IMR-90 (cell line): Measurements from ENCODE around the gene SEPSECS. TPM values are rescaled to one million over a fixed set of nuclear protein-coding genes. Genes with fewer than 3 reads are reported as not detected.

ENCODE experiments used
- ATAC-seq: fragments of 200-7000 bp; cut with Tn5 transposase; 2 replicates; pipeline ENCODE4 v1.9.1; 2020; ENCODE audit warnings: low read depth, mild to moderate bottlenecking, moderate library complexity
- BruUV-seq: library from RNA; stranded (reverse); fragments of 400-500 nt; replicated peaks from 2 replicates; lab custom pipeline; 2021; lab: Mats Ljungman, UMichigan
- CTCF ChIA-PET: fragments of 300-600 bp; formaldehyde crosslinking; extraction: SDS; loops from one replicate; lab custom pipeline; 2021; ENCODE audit warnings: antibody characterized with exemption; lab: Yijun Ruan, JAX
- POLR2A ChIA-PET: fragments of 300-600 bp; sonication (Branson Sonifier 250); formaldehyde crosslinking; loops from one replicate; lab custom pipeline; 2022; ENCODE audit warnings: antibody characterized with exemption; ENCODE audit not compliant: unreplicated experiment; lab: Charles Lee
- DNase-seq: peaks from one replicate; pipeline ENCODE4 v3.0.0; 2013
- H2AFZ ChIP-seq: replicated peaks from 2 replicates; pipeline ENCODE3; 2013; ENCODE audit warnings: low read length, mild to moderate bottlenecking; ENCODE audit not compliant: poor library complexity
- H2AK5ac ChIP-seq: 2 replicates; pipeline ENCODE4 v1.6.1; 2013; ENCODE audit warnings: low read depth, low read length, inconsistent platforms
- H2AK9ac ChIP-seq: replicated peaks from 2 replicates; pipeline ENCODE3; 2013; ENCODE audit warnings: mild to moderate bottlenecking, low read depth, low read length, moderate library complexity; ENCODE audit not compliant: poor library complexity
- H2BK120ac ChIP-seq: 2 replicates; pipeline ENCODE4 v1.6.1; 2013; ENCODE audit warnings: low read depth, low read length, inconsistent platforms
- H2BK15ac ChIP-seq: 3 replicates; pipeline ENCODE4 v1.6.1; 2013; ENCODE audit warnings: low read depth, low read length, inconsistent platforms
- H2BK20ac ChIP-seq: 2 replicates; pipeline ENCODE4 v1.6.1; 2013; ENCODE audit warnings: low read depth, mild to moderate bottlenecking, inconsistent platforms, low read length, moderate library complexity
- H2BK5ac ChIP-seq: 2 replicates; pipeline ENCODE4 v1.6.1; 2013; ENCODE audit warnings: mild to moderate bottlenecking, low read depth, low read length, inconsistent platforms; ENCODE audit not compliant: poor library complexity, severe bottlenecking
- H3K14ac ChIP-seq: replicated peaks from 2 replicates; pipeline ENCODE4 v1.6.1; 2013; ENCODE audit warnings: low read depth, low read length, inconsistent platforms
- H3K18ac ChIP-seq: 2 replicates; pipeline ENCODE4 v1.6.1; 2013; ENCODE audit warnings: low read depth, low read length, control low read depth
- H3K23ac ChIP-seq: 2 replicates; pipeline ENCODE4 v1.6.1; 2013; ENCODE audit warnings: low read depth, low read length, inconsistent platforms
- H3K27ac ChIP-seq: 2 replicates; pipeline ENCODE4 v1.5.1; 2013; ENCODE audit warnings: mild to moderate bottlenecking, control low read depth, low read length; ENCODE audit not compliant: insufficient read depth
- H3K27me3 ChIP-seq: 2 replicates; pipeline ENCODE4 v1.6.1; 2013; ENCODE audit warnings: low read length; ENCODE audit not compliant: control insufficient read depth, insufficient read depth
- H3K36me3 ChIP-seq: 2 replicates; pipeline ENCODE4 v1.6.1; 2013; ENCODE audit warnings: low read length, mixed read lengths; ENCODE audit not compliant: control insufficient read depth, insufficient read depth
- H3K4ac ChIP-seq: 2 replicates; pipeline ENCODE4 v1.6.1; 2013; ENCODE audit warnings: low read depth, low read length, inconsistent platforms
- H3K4me1 ChIP-seq: 2 replicates; pipeline ENCODE4 v1.6.1; 2013; ENCODE audit warnings: low read length, mixed read lengths; ENCODE audit not compliant: control insufficient read depth, insufficient read depth
- H3K4me2 ChIP-seq: 2 replicates; pipeline ENCODE4 v1.6.1; 2013; ENCODE audit warnings: low read depth, mild to moderate bottlenecking, control low read depth, low read length, moderate library complexity
- H3K4me3 ChIP-seq: 2 replicates; pipeline ENCODE4 v1.5.1; 2013; ENCODE audit warnings: low read depth, mild to moderate bottlenecking, control low read depth, low read length, moderate library complexity; ENCODE audit not compliant: insufficient read depth
- H3K56ac ChIP-seq: 2 replicates; pipeline ENCODE4 v1.6.1; 2013; ENCODE audit warnings: low read length, inconsistent platforms; ENCODE audit not compliant: insufficient read depth; ENCODE audit errors: extremely low read depth
- H3K79me1 ChIP-seq, 2 experiments: 2 replicates each; pipeline ENCODE4 v1.6.1; 2013; ENCODE audit warnings: low read length in 2 of 2, inconsistent platforms in 1 of 2, low read depth in 1 of 2
- H3K9ac ChIP-seq: 2 replicates; pipeline ENCODE4 v1.6.1; 2013; ENCODE audit warnings: low read depth, low read length, control low read depth
- H3K9me1 ChIP-seq: 2 replicates; pipeline ENCODE4 v1.6.1; 2013; ENCODE audit warnings: low read length, inconsistent platforms; ENCODE audit not compliant: insufficient read depth
- H3K9me3 ChIP-seq: 2 replicates; pipeline ENCODE4 v1.6.1; 2013; ENCODE audit warnings: low read length; ENCODE audit not compliant: control insufficient read depth, insufficient read depth
- H4K20me1 ChIP-seq: 2 replicates; pipeline ENCODE4 v1.6.1; 2013; ENCODE audit warnings: low read length, inconsistent platforms; ENCODE audit not compliant: insufficient read depth
- H4K5ac ChIP-seq: 2 replicates; pipeline ENCODE4 v1.6.1; 2013; ENCODE audit warnings: mild to moderate bottlenecking, low read depth, low read length, control low read depth
- H4K8ac ChIP-seq, 2 experiments: 2 replicates each; pipeline ENCODE4 v1.6.1; 2013; ENCODE audit warnings: low read depth in 2 of 2, low read length in 2 of 2, control low read depth in 1 of 2, inconsistent platforms in 1 of 2
- H4K91ac ChIP-seq: 2 replicates; pipeline ENCODE4 v1.6.1; 2013; ENCODE audit warnings: low read depth, low read length, inconsistent platforms; ENCODE audit not compliant: insufficient read depth
- BHLHE40 ChIP-seq: fragments of 150-350 bp; IDR thresholded peaks from 2 replicates; pipeline ENCODE4 v1.6.1; 2016; ENCODE audit warnings: mild to moderate bottlenecking, low read depth, low read length
- CEBPB ChIP-seq: IDR thresholded peaks from 2 replicates; pipeline ENCODE4 v1.6.1; 2012; ENCODE audit warnings: low read depth, low read length, improper control_type of control experiment
- CHD1 ChIP-seq: IDR thresholded peaks from 2 replicates; pipeline ENCODE4 v1.6.1; 2012; ENCODE audit warnings: low read depth, low read length, improper control_type of control experiment
- CTCF ChIP-seq: conservative IDR thresholded peaks from 2 replicates; pipeline ENCODE4 v1.5.1; 2012; ENCODE audit warnings: mild to moderate bottlenecking, low read depth, low read length, improper control_type of control experiment
- ELK1 ChIP-seq: fragments of 150-350 bp; IDR thresholded peaks from 2 replicates; pipeline ENCODE4 v1.6.1; 2016; ENCODE audit warnings: low read depth, mild to moderate bottlenecking, low read length, moderate library complexity, borderline replicate concordance
- FOS ChIP-seq: fragments of 150-350 bp; IDR thresholded peaks from 2 replicates; pipeline ENCODE4 v1.6.1; 2016; ENCODE audit warnings: low read depth, low read length
- MAFK ChIP-seq: IDR thresholded peaks from 2 replicates; pipeline ENCODE4 v1.6.1; 2012; ENCODE audit warnings: low read depth, low read length, improper control_type of control experiment
- MAZ ChIP-seq: IDR thresholded peaks from 2 replicates; pipeline ENCODE4 v1.6.1; 2012; ENCODE audit warnings: low read depth, mild to moderate bottlenecking, low read length, improper control_type of control experiment, moderate library complexity, borderline replicate concordance
- MXI1 ChIP-seq: IDR thresholded peaks from 2 replicates; pipeline ENCODE4 v1.6.1; 2012; ENCODE audit warnings: low read depth, mild to moderate bottlenecking, low read length, moderate library complexity, borderline replicate concordance
- NFE2L2 ChIP-seq: fragments of 150-350 bp; IDR thresholded peaks from 2 replicates; pipeline ENCODE4 v1.6.1; 2016; ENCODE audit warnings: low read depth, mild to moderate bottlenecking, low read length
- POLR2A ChIP-seq: IDR thresholded peaks from 2 replicates; pipeline ENCODE4 v1.6.1; 2012; ENCODE audit warnings: mild to moderate bottlenecking, low read depth, low read length
- RAD21 ChIP-seq: IDR thresholded peaks from 2 replicates; pipeline ENCODE4 v1.6.1; 2012; ENCODE audit warnings: low read length, improper control_type of control experiment
- RCOR1 ChIP-seq: IDR thresholded peaks from 2 replicates; pipeline ENCODE4 v1.6.1; 2012; ENCODE audit warnings: mild to moderate bottlenecking, low read length, improper control_type of control experiment; ENCODE audit not compliant: insufficient replicate concordance
- RFX5 ChIP-seq: IDR thresholded peaks from 2 replicates; pipeline ENCODE4 v1.8.0; 2012; ENCODE audit warnings: low read depth, mild to moderate bottlenecking, low read length, moderate library complexity
- SMC3 ChIP-seq: fragments of 150-350 bp; IDR thresholded peaks from 2 replicates; pipeline ENCODE4 v1.6.1; 2016; ENCODE audit warnings: low read depth, mild to moderate bottlenecking, antibody characterized with exemption, low read length, moderate library complexity
- USF2 ChIP-seq: fragments of 150-350 bp; IDR thresholded peaks from 2 replicates; pipeline ENCODE4 v1.6.1; 2017; ENCODE audit warnings: mild to moderate bottlenecking, antibody characterized with exemption, low read length, low read depth
- WGBS, 2 experiments: methylation state at CpG; one replicate each; pipeline versions ENCODE4 v1.1.5 to v1.1.7; 2013; ENCODE audit warnings: missing lambda C conversion rate in 2 of 2; ENCODE audit not compliant: insufficient read length in 1 of 2; ENCODE audit errors: extremely low coverage in 2 of 2; 5-methylcytosine and 5-hydroxymethylcytosine counted together
- dilution Hi-C: fragments of 300-500 bp; cut with HindIII; formaldehyde crosslinking; loops from one replicate; pipeline ENCODE4 v1.14.3; 2018; ENCODE audit warnings: low sequenced_read_pairs; ENCODE audit not compliant: unreplicated experiment
- in situ Hi-C: fragments of 300-500 bp; cut with MboI; formaldehyde crosslinking; loops from 3 replicates; pipeline ENCODE4 v1.14.3; 2019; ENCODE audit warnings: low sequenced_read_pairs, inconsistent platforms, mixed read lengths
- intact Hi-C: fragments of 100-400 bp; cut with micrococcal nuclease; formaldehyde crosslinking; loops from 2 replicates; pipeline ENCODE4 v1.10.0; 2022
- polyA plus RNA-seq, 3 experiments: library from polyadenylated mRNA; depleted of rRNA; stranded (reverse); fragments of >200 nt; gene quantifications; 2 replicates each; pipeline ENCODE4 v1.2.3, GENCODE V29; 2012; ENCODE audit warnings: low replicate concordance in 1 of 3
- total RNA-seq: library from RNA; depleted of rRNA; stranded (reverse); fragments of >200 nt; gene quantifications from 2 replicates; pipeline ENCODE4 v1.2.3, GENCODE V29; 2012

The SEPSECS gene
- total and polyA plus RNA-seq, 2 of the 4 experiments (the other 2 are of a cell fraction), result 1.7 to 5.0 TPM

- ChIA-PET POLR2A (no interaction called here), CTCF (no interaction called here)
- no peak for DNase-seq
- H3K56ac ChIP-seq, result no peak overlapping the region
- no peak overlapping the region for H3K9ac ChIP-seq
- H2BK120ac ChIP-seq, result no peak overlapping the region
- H3K79me1 ChIP-seq, result no peaks in the 10 kb centered on the region
- no peak overlapping the region for H3K27ac ChIP-seq
- no peak for ATAC-seq
- H3K23ac ChIP-seq, result no peak overlapping the region
- H4K5ac ChIP-seq, result no peak overlapping the region
- no peak for TF ChIP-seq ELK1
- TF ChIP-seq SMC3, result no peak
- no peak for TF ChIP-seq CEBPB
- TF ChIP-seq FOS, result no peak
- TF ChIP-seq POLR2A, result no peak
- no peak for TF ChIP-seq RCOR1
- no peak for TF ChIP-seq CTCF
- no peak for TF ChIP-seq USF2
- TF ChIP-seq MAFK, result no peak
- TF ChIP-seq MXI1, result no peak
- TF ChIP-seq RAD21, result no peak
- TF ChIP-seq CHD1, result no peak
- no peak for TF ChIP-seq NFE2L2
- no peak for TF ChIP-seq MAZ
- TF ChIP-seq BHLHE40, result no peak
- TF ChIP-seq RFX5, result no peak
- no peak overlapping the region for H2BK20ac ChIP-seq
- no peaks in the 10 kb centered on the region for H3K9me3 ChIP-seq
- in situ Hi-C loops, result no loop called here
- no peak overlapping the region for H3K4me2 ChIP-seq
- WGBS, 2 experiments, result no CpG with 5 or more reads among the region's 3 CpGs
- H3K4ac ChIP-seq, result no peak overlapping the region
- no peak overlapping the region for H2AFZ ChIP-seq
- BruUV-seq, result no TSS peak
- no peak overlapping the region for H3K18ac ChIP-seq
- dilution Hi-C loops, result no loop called here
- H2AK5ac ChIP-seq, result no peak overlapping the region
- no peak overlapping the region for H2BK15ac ChIP-seq
- intact Hi-C loops, result no loop called here
- H4K8ac ChIP-seq, result no peak overlapping the region
- H3K4me3 ChIP-seq, result no peak overlapping the region
- H4K20me1 ChIP-seq, result no peaks in the 10 kb centered on the region
- H2AK9ac ChIP-seq, result no peak overlapping the region
- no peak overlapping the region for H4K91ac ChIP-seq
- no peaks in the 10 kb centered on the region for H3K36me3 ChIP-seq
- H3K27me3 ChIP-seq, result peaks cover 33% of the 10 kb centered on the region
- no peaks in the 10 kb centered on the region for H3K4me1 ChIP-seq
- H3K14ac ChIP-seq, result no peak overlapping the region
- H3K9me1 ChIP-seq, result no peaks in the 10 kb centered on the region
- H2BK5ac ChIP-seq, result no peak overlapping the region
Measured at GRCh38 chr4:25076625-25077398, 83.4 kb downstream of the SEPSECS start.
